ENCODE results near the gene ST6GALNAC3.

DNA sequence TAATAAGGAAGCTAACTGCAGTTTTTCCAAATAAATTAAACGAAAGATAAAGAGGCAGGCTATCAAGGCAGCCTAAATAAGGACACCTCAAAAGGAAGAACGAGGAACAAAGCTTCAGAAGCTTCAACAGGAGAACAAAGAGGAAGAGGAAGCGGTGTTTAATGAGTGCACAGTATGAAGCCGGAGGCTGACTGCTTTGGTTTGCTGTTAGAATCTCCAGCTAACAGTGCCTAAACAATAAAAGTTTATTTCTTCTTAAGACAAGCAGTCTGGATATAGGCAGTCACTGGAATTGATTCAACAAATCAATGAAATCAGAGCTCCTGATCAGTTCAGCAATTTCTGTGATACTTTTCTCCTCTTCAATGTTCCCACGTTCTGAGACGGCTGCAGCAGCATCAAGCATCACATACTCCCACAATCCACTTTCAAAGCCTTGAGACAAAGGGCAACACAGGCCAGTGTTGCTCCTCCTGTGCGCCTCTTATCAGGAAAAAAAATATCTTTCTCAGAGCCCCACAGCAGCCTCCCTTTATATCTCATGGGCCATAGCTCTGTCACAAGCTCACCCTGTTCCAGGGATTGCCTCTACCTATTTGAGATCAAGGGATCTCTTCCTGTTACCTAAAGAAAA lies 427.2 kb downstream of the ST6GALNAC3 start:
- TF ChIP-seq CTCF (IDR thresholded peaks at IDR 0.05) (no peak), POLR2A (IDR thresholded peaks at IDR 0.05) (no peak)
